DOHH2 (cell line): Measurements from ENCODE around the gene SDHB.

Source experiments
- H3F3A ChIP-seq: fragments of 200-600 bp; sonication (generic), shearing (Covaris generic); 2 replicates; pipeline ENCODE4 v1.6.0; 2016; ENCODE audit warnings: antibody characterized with exemption, mild to moderate bottlenecking; ENCODE audit not compliant: control insufficient read depth, insufficient read depth
- H3K27ac ChIP-seq: fragments of 200-600 bp; sonication (generic); 2 replicates; pipeline ENCODE4 v1.5.1; 2014; ENCODE audit warnings: low read depth, mild to moderate bottlenecking, low read length, moderate library complexity
- H3K27me3 ChIP-seq: fragments of 200-600 bp; sonication (generic); 2 replicates; pipeline ENCODE4 v1.6.1; 2014; ENCODE audit warnings: mild to moderate bottlenecking, low read length, mixed read lengths; ENCODE audit not compliant: control insufficient read depth
- H3K36me3 ChIP-seq: fragments of 200-600 bp; sonication (generic); 2 replicates; pipeline ENCODE4 v1.6.1; 2014; ENCODE audit warnings: mild to moderate bottlenecking, low read length, moderate library complexity, mixed read lengths; ENCODE audit not compliant: control insufficient read depth
- H3K4me1 ChIP-seq: fragments of 200-600 bp; sonication (generic); 2 replicates; pipeline ENCODE4 v1.6.1; 2014; ENCODE audit warnings: mild to moderate bottlenecking, low read length, mixed read lengths; ENCODE audit not compliant: control insufficient read depth
- H3K4me2 ChIP-seq: fragments of 200-600 bp; sonication (generic); 2 replicates; pipeline ENCODE4 v1.6.0; 2014; ENCODE audit warnings: mild to moderate bottlenecking, low read length, moderate library complexity
- H3K4me3 ChIP-seq: fragments of 200-600 bp; sonication (generic); 2 replicates; pipeline ENCODE4 v1.5.1; 2014; ENCODE audit warnings: mild to moderate bottlenecking, low read length, mixed read lengths
- H3K79me2 ChIP-seq: fragments of 200-600 bp; sonication (generic); 2 replicates; pipeline ENCODE4 v1.6.1; 2014; ENCODE audit warnings: mild to moderate bottlenecking, low read length, mixed read lengths; ENCODE audit not compliant: control insufficient read depth
- H3K9me2 ChIP-seq: fragments of 200-600 bp; sonication (generic); replicated peaks from 2 replicates; pipeline ENCODE4 v1.6.1; 2014; ENCODE audit warnings: mild to moderate bottlenecking, low read length, mixed read lengths; ENCODE audit not compliant: control insufficient read depth
- H3K9me3 ChIP-seq: fragments of 200-600 bp; sonication (generic); 2 replicates; pipeline ENCODE4 v1.6.1; 2014; ENCODE audit warnings: antibody characterized with exemption, low read length, mixed read lengths; ENCODE audit not compliant: control insufficient read depth, insufficient read depth
- H4K20me1 ChIP-seq: fragments of 200-600 bp; sonication (generic); 2 replicates; pipeline ENCODE4 v1.6.0; 2014; ENCODE audit warnings: low read depth, mild to moderate bottlenecking, antibody characterized with exemption, low read length, moderate library complexity; ENCODE audit not compliant: control insufficient read depth, insufficient read depth
- EZH2phosphoT487 ChIP-seq: fragments of 200-600 bp; sonication (generic); IDR thresholded peaks from 2 replicates; pipeline ENCODE4 v1.6.1; 2017; ENCODE audit warnings: borderline replicate concordance, mild to moderate bottlenecking, antibody characterized with exemption, low read length, moderate library complexity, mixed read lengths
- TF ChIP-seq, protein P1 (sequence below): fragments of 200-600 bp; sonication (generic); IDR thresholded peaks from one replicate; pipeline ENCODE4 v1.5.1; 2014; ENCODE audit warnings: antibody characterized with exemption, mild to moderate bottlenecking, low read depth, low read length; ENCODE audit not compliant: poor library complexity, severe bottlenecking

Gene SDHB

DNA sequence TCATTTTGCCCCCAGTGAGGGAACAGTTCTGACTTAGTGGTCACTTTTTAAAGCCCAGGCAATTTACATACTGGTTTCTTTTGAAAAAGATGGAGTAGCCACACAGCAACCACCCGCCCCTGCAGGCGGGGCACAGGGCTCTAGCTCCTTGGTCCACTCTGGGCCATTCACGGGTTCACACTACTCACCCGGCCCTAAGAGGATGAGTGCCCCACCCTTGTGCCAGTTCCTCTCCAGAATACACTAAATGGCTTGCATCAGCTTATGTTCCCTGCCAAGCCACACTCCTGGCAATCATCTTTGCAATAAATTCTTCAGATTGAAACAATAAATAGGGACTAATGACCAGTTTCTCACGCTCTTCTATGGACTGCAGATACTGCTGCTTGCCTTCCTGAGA lies 26.4 kb downstream of the SDHB start:
- Histone ChIP-seq H3K27me3 (no peaks in the 10 kb centered on the region), H3K4me2 (no peak overlapping the region), H3K9me2 (no peaks in the 10 kb centered on the region), H3F3A (no peaks in the 10 kb centered on the region; the same call in 1 of the 2 replicates), H3K79me2 (no peaks in the 10 kb centered on the region), H3K4me1 (no peaks in the 10 kb centered on the region), H3K27ac (no peak overlapping the region), H4K20me1 (no peaks in the 10 kb centered on the region), H3K9me3 (no peaks in the 10 kb centered on the region), H3K36me3 (peaks cover 80% of the 10 kb centered on the region), H3K4me3 (no peak overlapping the region)
- TF ChIP-seq, protein P1, sequence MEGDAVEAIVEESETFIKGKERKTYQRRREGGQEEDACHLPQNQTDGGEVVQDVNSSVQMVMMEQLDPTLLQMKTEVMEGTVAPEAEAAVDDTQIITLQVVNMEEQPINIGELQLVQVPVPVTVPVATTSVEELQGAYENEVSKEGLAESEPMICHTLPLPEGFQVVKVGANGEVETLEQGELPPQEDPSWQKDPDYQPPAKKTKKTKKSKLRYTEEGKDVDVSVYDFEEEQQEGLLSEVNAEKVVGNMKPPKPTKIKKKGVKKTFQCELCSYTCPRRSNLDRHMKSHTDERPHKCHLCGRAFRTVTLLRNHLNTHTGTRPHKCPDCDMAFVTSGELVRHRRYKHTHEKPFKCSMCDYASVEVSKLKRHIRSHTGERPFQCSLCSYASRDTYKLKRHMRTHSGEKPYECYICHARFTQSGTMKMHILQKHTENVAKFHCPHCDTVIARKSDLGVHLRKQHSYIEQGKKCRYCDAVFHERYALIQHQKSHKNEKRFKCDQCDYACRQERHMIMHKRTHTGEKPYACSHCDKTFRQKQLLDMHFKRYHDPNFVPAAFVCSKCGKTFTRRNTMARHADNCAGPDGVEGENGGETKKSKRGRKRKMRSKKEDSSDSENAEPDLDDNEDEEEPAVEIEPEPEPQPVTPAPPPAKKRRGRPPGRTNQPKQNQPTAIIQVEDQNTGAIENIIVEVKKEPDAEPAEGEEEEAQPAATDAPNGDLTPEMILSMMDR, result no peak
- no peak for TF ChIP-seq EZH2phosphoT487

DNA sequence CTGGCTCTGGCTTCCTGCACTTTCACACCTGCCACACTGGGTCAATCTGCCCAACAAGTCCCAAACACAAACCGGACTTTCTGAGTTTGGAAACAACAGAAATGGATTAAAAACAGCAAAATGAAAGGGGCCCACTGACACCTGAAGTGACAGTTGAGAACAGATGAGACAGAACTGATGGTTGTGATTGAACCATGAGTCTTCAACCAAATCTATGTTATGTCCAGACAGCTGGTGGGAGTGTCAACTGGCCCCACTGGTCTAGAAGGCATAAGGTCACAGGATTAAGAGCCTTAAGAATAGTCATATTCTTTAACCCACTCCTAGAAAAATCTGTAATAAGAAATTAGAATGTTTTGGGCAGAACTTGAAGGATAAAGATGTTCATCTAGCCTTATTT lies 29.1 kb downstream of the SDHB start:
- Histone ChIP-seq H3K36me3 (peaks cover 88% of the 10 kb centered on the region), H3K4me3 (no peak overlapping the region), H3K27ac (no peak overlapping the region), H3K9me3 (no peaks in the 10 kb centered on the region), H3K27me3 (no peaks in the 10 kb centered on the region), H3K4me1 (no peaks in the 10 kb centered on the region), H3K9me2 (no peaks in the 10 kb centered on the region), H3K4me2 (no peak overlapping the region), H3K79me2 (no peaks in the 10 kb centered on the region), H3F3A (no peaks in the 10 kb centered on the region), H4K20me1 (no peaks in the 10 kb centered on the region)
- TF ChIP-seq EZH2phosphoT487, result no peak
- TF ChIP-seq, protein P1, result no peak

DNA sequence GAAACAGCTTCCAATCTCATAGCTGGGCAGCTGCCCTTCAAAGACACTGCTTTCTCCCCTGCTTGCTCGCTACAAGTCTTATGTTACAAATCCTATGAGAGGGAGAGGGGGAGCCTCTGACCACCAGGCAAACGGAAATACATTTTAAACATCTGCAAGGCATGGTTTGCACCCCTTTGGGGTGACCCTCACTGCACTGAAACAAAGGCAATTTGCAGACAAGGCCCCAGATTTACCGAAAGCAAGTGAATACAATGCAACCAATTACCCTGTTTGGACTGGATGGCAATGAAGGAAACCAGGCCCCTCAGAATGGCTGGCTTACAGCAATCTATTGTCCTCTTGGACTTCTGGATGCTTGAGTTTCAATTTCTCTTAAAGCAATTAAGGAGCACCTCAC lies 30.3 kb downstream of the SDHB start:
- no peaks in the 10 kb centered on the region for H3K9me3 ChIP-seq
- TF ChIP-seq EZH2phosphoT487, result no peak
- H3K36me3 ChIP-seq, result peaks cover 90% of the 10 kb centered on the region
- no peak overlapping the region for H3K4me2 ChIP-seq
- no peak overlapping the region for H3K27ac ChIP-seq
- H3K4me3 ChIP-seq, result no peak overlapping the region
- no peaks in the 10 kb centered on the region for H4K20me1 ChIP-seq
- peaks cover 9% of the 10 kb centered on the region; the same call in 1 of the 2 replicates for H3F3A ChIP-seq
- no peaks in the 10 kb centered on the region for H3K79me2 ChIP-seq
- H3K9me2 ChIP-seq, result no peaks in the 10 kb centered on the region
- no peaks in the 10 kb centered on the region for H3K4me1 ChIP-seq
- H3K27me3 ChIP-seq, result no peaks in the 10 kb centered on the region

DNA sequence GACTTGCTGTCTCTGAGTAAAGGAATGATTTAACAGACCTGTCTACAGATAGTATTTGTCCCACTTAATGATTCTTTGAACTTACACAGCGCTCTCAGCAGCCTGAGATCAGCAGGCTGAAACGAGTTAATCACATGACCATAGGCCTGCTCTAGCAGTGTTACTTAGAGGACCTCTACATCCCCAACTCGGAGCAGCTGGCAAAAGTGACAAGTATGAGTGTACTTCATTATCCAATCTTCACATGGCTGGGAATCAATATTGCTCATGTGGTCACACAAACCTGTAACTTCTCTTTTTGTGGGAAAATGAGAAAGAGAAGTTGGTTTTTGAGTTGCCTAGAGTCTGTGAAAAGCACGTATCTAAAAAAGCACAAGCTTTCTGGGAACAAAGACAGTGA lies 30.7 kb downstream of the SDHB start:
- Histone ChIP-seq H3K27me3 (no peaks in the 10 kb centered on the region), H3K79me2 (no peaks in the 10 kb centered on the region), H3K36me3 (peaks cover 89% of the 10 kb centered on the region), H3F3A (peaks cover 9% of the 10 kb centered on the region; the same call in 1 of the 2 replicates), H3K9me2 (no peaks in the 10 kb centered on the region), H3K4me1 (no peaks in the 10 kb centered on the region), H3K27ac (no peak overlapping the region), H3K4me3 (no peak overlapping the region), H3K9me3 (no peaks in the 10 kb centered on the region), H4K20me1 (no peaks in the 10 kb centered on the region), H3K4me2 (no peak overlapping the region)
- TF ChIP-seq, protein P1, result no peak
- TF ChIP-seq EZH2phosphoT487, result no peak
